Central memory CD4-positive, alpha-beta T cell (primary cell): ENCODE measurements around the gene ARID5B.
"Not testable (repeated sequence)": the region's sequence is repeated elsewhere in the genome, so short reads cannot be mapped to it uniquely, and the experiment has no call there.

Experiments
- DNase-seq: peaks from one replicate; pipeline ENCODE4 v3.0.0; 2022

Gene ARID5B

DNA sequence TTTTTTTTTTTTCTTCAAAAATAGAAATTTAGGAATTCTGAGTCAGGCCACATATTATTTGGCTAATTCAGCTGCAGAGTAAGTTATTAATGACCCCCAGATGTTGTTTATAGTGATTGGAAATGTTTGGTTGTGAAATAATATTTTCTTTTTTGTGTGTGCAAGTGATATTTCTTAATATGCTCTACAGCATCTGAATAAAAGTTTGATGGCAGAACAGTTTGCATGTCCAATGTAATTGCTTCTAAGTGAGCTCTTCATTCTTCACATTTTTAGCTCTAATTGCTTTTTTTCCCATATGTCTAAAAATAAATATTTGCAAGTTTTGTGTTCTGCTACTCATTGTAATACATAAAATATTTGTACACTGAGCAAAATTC is 116.0 kb downstream of the ARID5B start:
- DNase-seq = no peak

DNA sequence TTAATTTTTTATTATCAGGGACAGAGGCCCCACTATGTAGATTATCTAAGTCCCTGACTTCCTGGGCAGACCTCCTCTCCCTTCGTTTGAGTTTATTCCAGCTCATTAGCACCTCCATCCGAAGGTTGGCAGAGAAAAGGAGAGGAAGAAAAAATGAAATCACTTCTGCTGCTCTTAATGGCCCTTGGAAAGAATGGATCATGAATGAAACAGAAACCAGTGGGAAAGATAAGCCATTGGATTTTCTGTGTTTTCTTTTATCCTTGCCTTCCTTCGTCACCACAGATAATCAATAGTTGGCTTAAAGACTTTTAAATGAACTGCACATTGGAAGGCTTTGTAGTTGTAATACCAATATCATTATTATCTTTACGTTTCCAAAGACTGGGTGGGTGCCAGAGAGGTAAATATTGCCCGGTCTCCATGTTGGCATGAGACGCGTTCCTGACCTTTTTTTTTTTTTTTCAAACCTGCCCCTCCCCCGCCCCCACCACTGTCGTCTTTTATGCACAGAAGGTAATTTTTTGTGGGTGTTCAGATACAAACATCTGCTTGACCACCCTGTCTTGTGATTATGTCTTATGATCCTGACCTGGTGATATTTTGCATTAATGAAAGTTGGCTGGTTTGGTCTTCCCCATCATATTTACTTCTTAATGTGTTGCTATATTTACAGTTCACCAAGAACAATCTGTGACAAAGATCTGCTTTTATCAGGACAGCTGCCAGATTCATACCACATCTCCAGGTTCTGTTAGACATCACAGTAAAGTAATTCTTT is 116.8 kb downstream of the ARID5B start:
- DNase-seq = no peak

DNA sequence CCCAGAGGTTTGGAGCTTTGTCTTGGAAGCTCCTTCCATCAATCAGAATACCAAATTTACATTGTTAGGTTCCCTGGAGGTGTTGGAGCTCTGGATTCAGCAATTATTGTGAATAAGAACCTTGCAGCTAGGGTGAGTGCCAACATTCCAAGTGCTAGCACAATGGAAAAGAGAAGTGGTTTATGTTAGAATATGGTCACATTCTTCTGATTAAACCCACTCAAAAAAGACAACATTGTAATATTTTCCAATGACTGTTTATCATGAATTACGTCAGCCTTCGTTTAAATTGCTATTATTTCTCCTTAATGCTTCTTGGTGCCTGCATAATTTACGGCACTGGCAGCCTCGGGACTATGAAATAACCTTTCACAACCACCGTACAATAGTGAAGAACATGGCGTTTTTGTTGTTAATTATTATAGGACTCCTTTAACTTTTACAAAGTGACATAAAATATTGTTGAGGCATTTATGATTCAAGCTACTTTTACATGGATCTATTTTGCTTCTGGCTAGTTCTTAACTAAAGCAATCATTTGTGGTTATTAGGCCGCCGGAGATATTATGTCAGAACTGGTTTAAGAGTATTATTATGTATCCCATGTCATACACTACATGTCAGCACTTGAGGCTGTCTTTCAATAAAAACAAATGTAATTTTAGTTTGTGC is 117.7 kb downstream of the ARID5B start:
- no peak for DNase-seq

DNA sequence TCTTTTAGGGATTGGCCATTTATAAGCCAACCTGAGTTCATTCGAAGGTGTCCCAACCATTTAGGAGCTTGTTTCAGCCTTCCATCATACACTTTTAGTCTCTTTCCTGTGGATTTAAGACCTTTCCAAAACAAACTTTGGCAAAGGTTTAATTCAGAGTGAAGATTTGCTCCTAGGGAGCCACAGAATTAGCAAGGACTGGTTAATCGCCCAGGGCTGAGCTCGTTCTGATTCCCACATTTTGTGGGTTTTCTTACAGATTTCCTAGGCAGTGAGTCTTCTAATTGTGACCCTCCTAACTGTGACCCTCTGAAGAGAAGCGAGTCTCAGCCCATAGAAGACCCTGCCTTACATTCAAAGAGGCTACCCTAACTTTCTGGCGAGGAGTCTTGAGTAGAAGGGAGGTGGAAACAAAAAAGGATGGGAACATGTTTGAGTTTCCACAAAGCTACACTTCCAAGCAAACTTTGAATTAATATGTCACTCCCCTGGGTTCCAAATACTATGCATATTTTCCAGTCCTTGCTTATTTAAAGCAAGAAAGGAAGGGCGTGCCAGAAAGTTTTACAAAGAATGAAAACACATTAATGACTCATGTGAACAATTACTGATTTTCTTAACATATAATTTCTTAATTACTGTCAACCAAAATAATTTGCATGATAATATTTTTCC is 118.3 kb downstream of the ARID5B start:
- no peak for DNase-seq

DNA sequence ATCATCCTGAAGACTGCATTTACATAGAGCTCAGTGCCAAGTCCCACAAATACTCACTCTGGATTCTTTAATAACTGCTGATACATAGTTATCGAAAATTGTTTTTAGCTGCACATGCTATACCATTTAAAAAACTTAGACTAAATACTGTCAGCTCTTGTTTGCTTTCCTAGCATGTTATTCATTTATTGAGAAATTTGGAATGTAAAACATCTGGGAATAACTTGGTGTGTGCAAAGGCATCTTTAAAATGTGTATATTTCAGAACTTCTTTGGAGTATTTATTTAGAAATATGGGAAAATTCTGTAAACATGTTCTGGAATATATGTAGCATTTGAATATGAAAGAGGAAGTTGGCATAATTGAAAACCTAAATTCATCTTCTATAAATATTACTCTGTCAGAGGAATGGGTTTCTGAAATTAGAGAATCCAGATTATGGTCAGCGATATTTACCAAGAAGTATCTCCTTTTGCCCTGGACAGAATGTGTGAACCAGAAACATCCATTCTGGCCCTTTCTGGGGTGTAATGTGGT is 119.7 kb downstream of the ARID5B start:
- DNase-seq = no peak

DNA sequence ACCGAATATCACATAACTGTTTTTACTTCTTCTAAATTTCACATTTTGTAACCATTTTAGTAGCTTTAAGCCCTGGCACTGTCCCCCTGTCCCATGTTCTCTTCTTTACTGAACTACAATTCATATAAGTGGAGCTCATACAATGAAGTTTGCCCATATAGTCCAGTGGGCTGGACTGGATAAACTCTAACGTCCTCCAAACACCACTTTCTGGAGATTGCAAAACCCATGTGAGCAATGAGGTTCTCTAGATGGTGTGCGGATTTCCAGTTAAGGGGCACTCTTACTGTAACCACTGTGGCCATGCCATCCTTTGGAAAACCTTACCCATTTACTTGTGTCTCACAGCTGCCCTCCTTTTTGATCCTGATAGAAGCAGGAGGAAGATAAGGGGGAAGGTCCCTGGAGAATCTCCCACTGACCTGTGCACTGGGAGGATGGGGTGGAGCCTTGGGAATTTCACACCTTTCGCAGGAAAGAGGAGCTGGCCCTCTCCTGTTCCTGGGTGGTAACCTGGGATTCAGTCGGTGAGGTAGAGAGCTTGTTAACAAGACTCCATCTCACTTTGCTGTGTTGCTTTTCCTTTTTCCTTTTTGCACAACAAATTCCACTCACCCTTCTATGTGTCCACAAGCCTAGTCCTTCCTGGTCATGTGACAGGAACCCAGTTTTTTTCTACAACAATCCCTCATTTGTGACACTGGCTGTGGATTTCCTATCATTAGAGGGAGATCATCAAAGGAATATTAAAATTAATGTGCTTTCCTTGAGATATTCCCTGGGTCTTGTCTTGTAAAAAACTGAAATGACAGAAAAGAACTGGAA is 120.7 kb downstream of the ARID5B start:
- no peak for DNase-seq

DNA sequence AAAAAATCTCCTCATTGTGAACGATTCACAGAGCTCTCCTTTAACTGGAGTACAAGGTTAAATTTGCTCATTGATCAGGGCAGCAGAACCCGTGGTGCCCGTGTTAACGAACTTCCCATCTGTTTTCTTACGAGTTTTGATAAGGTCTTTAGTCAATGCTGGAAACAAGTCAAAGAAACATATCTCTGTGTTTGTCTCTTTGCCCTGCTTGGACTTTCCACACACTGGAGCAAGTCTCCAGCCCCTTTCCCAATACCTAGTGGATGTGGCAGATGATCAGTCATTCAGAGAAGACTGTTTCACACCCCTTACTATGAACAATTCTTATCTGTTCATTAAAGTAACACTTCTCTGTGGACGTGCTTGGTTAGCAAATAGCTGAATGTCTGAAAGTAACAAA is 121.3 kb downstream of the ARID5B start:
- DNase-seq = no peak

DNA sequence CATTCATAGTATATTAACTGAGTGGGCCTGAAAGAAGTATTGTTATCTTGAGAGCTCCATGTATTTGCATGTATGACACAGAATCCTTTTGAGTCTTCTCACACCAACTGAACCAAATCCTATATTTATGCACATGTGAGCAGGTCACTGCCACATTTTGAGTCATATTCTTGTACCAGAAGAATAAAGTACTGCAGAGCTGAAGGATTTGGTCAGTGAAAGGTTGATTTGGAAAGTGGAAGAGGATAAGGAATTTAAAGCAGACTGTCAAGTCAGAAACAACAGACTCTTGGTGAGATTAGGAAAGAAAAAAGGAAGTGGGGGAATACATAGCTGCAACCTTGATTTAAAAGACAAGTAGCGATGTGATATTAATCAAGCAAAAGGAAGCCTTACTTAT is 121.8 kb downstream of the ARID5B start:
- no peak for DNase-seq

DNA sequence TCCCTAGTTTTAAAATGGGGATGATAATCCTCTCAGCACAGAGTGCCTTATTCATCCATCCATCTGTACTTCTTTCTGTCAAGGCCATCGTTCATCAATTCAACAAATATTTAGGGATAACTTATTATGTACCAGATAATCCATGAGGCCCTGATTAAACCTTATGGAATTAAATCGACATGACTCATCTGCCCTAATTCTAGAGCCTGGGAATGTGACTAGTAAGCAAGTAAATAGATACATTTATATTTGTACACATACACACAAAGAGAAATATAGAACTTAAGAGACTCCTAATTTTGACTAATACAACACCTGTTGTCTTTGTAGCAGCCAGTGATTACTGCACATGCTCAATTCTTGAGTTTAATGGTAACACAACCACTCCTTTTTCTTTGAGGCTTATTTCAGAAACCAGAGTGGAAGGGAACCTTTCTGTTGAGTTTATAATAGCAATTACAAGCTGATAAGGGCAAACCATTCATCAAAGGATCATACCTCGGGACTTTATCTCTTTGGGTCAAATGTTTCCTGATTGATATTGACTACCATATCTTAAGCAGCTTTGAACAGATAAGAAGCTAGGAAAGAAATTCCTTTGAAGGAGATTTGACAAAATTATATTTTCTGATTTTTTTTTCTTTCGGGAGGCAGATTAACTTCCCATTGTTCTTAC is 122.7 kb downstream of the ARID5B start:
- no peak for DNase-seq

DNA sequence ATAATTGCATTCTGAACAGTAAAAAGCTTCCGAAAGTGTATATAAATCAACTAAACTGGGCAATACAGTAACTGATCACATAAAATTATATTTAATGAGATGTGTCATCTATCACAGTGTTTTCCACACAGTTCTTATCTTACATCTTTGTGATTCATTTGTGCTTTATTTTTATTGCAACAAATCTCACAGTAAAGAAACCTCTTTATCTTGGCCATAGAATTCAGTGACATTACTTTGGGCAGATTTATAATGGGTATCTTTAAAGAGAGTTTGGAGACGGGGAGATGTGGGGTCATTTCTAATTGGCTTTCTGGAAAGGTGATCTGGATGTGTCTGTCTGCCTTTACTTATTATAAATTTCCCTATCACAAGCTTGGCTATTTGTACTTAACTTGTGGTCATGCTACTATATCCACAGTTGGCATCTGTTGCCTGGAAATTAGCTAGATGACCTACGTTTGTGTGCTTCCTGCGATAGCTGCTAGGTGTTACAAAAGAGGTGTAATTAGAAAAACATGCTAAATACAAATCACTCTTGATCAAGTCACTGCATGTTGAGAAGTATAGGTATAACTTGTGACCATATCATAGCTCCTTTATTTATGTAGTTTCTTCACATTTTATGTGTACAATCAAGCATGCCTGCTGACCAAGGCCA is 123.8 kb downstream of the ARID5B start:
- no peak for DNase-seq

DNA sequence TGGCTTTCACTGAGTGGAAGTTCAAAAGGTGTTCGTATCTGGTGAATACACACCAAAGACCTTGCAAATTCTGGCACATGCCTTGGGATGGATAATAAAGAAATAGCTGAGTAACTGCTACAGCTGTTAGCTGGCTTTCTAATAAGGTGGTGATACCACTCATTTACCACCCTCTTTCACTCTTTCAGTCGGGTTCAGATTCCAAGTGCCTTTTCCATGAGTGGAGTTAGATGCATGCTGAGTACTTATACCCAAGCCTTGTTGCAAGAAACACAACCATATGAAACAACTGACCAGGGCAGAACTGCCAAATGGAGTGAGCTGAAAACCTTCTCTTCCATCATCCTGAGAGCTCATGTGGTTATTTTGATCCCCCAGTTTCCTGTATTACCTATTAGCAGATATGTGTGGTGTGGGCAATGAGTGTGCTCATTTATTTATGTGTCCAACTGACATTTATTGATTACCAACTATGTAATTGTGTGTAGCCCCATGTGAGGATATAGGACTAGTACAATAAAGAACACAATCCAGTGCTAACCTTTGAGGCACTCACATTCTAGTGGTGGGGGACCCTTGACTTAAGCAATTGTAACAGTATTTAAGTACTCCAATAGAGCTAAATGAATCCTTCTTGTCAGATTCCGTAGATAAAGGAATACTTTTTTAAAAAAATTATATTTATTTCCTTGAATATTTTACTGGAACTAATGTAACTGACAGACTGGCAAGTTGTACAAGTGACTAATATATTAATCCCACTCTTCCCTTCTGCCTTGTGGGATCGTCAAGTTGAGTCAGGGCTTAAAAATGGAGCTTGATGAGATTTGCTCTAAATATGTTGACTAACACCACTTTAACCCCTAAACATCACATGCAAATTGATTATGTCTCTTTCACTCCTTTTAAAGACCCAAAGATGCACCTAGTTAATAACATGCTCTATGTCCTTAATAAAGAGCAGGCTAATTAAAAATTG is 124.7 kb downstream of the ARID5B start:
- DNase-seq = no peak

DNA sequence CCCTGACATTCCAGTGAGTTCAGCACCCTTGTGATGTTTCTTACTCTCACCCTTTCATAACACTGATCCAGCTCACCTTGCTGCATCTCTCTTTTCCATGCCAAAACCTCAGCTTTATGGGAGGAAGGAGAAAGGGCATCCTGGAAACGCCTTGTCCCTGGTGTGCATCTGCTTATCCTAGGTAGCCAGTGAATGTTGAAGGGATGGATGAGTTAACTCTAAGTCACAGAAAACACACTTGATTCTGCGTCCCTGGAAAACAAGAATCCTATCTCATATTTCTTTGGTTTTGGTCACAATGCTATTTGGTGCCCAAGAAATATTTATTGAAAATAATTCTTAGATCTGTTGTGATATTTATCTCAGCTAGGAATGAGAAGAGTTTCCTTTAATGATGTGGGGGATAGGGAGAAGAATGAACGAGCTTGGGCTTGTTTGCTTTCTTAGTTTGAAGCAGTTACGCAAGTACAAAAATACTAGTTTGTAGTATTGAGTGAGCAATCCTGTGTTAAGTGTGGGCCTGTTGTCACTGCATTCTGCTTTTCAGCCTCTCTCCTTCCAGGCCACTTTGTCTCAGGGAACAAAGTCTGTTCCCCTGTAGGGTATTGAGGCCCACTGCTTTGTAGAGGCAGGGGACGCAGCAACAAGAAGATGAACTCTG is 126.5 kb downstream of the ARID5B start:
- no peak for DNase-seq

DNA sequence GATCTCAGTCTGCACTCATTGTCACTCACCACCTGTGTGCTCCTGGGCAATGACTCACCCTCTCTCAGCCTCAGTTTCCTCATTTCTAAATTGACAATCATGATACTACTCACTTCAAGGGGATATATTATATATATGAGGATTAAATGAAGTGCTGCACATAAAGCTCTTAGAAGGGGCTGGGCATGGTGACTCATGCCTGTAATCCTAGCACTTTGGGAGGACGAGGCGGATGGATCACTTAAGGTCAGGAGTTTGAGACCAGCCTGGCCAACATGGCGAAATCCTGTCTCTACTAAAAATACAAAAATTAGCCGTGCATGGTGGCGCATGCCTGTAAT is 127.0 kb downstream of the ARID5B start:
- DNase-seq = not testable (repeated sequence)

DNA sequence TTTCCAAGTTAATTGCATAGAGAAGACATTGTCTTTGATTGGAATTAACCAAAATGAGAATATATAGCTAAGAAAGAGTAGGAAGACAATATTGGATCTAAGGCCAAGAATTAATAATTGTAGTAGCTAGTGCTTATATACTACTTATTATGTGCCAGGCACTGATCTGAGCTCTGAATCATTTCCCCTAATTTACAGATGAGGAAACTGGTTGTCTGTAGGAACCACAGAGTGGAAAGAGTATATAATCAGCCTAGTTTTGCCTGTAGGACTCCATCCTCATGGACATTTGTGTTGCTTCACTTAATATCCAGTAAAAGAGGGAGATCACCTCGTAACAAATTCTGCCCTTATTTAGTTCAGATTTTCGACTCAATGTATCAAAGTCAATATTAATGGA is 127.9 kb downstream of the ARID5B start:
- no peak for DNase-seq

DNA sequence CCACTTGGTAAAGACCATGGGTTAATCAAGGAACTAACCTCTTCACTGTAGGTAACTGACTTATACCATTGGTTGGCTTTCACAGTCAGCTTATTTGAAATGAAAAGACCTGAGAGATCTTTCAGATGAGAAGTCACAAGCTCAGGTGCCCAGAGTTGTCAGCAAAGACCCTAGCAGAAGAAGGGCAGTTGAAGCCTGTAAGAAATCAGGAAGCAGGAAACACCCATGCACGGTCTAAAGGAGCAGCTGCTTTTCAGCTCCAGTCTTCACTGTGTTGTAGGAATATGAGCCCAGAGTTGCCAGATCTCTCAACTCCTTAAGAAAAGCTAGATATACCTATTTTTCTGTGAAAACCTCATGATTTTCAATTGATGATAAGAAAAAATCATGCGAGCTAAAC is 130.0 kb downstream of the ARID5B start:
- DNase-seq = no peak

DNA sequence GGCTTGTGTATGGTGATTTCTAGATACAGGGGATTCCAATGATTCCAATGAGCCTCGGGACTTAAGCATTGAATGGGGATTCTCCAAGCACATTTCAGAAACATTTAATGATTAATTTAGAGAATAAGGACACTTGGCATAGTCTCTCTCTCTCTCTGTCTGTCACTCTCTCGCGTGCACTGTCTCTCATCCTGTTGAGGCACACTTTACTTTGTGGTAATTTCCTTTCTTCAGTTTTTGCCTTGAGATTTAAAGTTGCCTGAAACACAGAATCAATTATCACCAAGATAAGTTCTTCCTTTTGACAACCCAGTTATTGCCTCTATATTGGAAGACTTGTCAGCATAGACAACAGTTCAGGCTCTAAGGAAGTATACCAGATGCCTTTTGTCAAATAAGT is 131.6 kb downstream of the ARID5B start:
- no peak for DNase-seq

DNA sequence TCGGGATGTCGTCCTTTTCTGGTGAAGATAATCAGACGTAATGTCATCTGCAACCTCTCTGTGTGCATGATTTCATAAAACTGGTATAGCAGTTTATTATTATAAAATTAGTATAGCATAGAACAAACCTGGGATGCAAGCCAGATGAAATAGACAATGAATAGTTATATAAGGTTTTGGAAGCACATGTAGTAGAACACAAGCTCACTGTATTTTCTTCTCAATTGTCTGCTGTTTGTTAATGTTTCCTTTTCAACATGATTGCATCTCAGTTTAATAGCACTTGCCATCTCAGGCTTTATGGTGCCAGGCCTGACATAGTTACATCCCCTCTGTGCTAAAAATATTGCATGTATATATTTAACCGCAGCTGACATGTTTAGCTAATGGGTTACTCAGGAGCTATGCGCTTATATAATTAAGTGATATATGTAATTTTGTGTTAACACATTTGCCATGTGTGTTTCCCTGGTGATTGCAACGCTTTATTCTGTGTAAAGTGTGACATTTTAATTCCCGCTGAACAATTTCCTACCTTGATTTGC is 132.7 kb downstream of the ARID5B start:
- DNase-seq = no peak

DNA sequence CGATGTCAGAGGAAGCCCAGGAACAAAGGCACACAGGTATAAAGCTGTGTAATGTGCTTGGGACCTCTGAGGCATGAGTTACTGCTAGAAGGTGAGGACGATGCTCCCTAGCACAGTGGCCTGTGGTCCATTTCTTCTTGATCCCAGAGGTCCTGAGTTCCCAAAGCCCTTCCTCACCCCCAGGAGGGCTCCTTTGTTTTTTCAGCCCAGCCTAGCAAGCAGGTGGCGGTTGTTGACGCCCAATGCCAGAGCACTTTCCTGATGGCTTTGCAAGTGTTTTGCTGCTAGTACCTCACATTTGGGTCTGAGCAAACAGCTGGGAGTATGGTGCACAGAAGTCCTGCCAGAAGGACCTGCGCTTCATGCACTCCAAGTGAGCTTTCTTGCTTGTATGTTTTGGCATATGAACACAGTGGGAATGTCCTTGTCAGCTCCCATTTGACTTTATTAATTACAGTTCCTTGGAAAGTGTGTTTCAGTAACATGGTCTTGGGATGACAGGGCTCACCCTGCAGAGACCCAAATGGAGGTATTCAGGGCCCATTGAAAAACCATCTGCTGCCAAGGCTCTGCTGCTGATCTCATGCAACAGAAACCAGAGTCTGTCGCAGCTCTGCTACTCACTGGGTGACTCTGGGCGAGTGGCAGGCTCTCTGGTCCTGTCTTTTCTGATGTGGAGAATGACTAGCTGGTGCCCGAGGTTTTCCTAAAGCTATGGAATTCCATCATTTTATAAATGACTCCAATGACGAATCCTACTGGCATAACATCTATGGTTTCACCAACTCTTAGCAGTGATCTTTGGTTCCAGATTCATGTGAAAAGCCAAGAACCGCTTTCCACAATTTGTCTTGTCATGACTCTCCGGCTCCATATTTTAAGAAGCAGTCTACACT is 134.9 kb downstream of the ARID5B start:
- DNase-seq = no peak
